Duodenal mucosa (tissue), 2 donors: ENCODE measurements around the gene UBA6.
"Not testable (repeated sequence)": the region's sequence is repeated elsewhere in the genome, so short reads cannot be mapped to it uniquely, and the experiment has no call there.

Experiments
- H3K27ac ChIP-seq: one replicate; pipeline ENCODE4 v1.7.0; 2013; ENCODE audit warnings: low read depth, low read length
- H3K27me3 ChIP-seq, 2 donors: one replicate each; pipeline ENCODE4 v1.7.0; 2013; ENCODE audit warnings: low read length in 2 of 2, control low read depth in 1 of 2; ENCODE audit not compliant: insufficient read depth in 2 of 2, control insufficient read depth in 1 of 2
- H3K36me3 ChIP-seq, 2 donors: one replicate each; pipeline ENCODE4 v1.7.0; 2013; ENCODE audit warnings: low read length in 2 of 2, control low read depth in 1 of 2; ENCODE audit not compliant: insufficient read depth in 2 of 2, control insufficient read depth in 1 of 2
- H3K4me1 ChIP-seq, 2 donors: one replicate each; pipeline ENCODE4 v1.7.0; 2013; ENCODE audit warnings: low read length in 2 of 2, control low read depth in 1 of 2; ENCODE audit not compliant: insufficient read depth in 2 of 2, control insufficient read depth in 1 of 2
- H3K4me3 ChIP-seq, 2 donors: one replicate each; pipeline ENCODE4 v1.7.0; 2013; ENCODE audit warnings: low read length in 2 of 2, low read depth in 1 of 2
- H3K9ac ChIP-seq, 2 donors: one replicate each; pipeline ENCODE4 v1.7.0; 2013; ENCODE audit warnings: low read length in 2 of 2, low read depth in 1 of 2
- H3K9me3 ChIP-seq, 2 donors: one replicate each; pipeline ENCODE4 v1.7.0; 2013; ENCODE audit warnings: low read length in 2 of 2, control low read depth in 1 of 2; ENCODE audit not compliant: control insufficient read depth in 1 of 2

Gene UBA6

DNA sequence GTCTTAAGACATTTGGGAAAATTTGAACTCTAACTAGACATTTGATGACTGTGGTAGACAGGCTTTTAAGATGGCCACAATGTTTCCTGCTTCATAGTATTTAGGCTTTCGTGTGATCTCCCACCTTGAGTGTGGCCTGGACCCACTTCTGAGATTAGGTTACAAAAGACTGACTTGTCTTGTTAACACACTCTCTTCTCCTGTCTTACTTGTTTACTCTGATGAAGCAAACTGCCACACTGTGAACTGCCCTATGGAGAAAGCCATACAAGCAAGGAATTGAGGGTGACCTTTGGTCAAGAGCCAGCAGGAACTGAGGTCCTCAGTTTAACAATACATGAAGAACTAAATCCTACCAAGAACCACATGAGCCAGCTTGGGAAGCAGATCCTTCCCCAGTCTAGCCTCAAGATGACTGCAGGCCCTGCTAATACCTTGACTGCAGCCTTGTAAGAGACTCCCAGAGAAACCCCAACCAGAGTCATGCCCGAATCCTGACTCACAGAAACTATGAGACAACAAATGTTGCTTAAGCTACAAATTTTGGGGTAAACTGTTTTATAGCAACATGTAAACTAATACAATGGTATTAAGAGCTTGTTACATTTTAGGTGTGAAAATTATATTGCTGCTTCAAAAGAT is 20.3 kb downstream of the UBA6 start:
- no peak overlapping the region for H3K9ac ChIP-seq
- no peak overlapping the region for H3K4me3 ChIP-seq
- no peaks in the 10 kb centered on the region for H3K9me3 ChIP-seq
- peaks cover 13 to 22% of the 10 kb centered on the region in 2 donors for H3K36me3 ChIP-seq
- no peak overlapping the region for H3K27ac ChIP-seq
- no peaks in the 10 kb centered on the region for H3K27me3 ChIP-seq
- no peaks in the 10 kb centered on the region for H3K4me1 ChIP-seq

DNA sequence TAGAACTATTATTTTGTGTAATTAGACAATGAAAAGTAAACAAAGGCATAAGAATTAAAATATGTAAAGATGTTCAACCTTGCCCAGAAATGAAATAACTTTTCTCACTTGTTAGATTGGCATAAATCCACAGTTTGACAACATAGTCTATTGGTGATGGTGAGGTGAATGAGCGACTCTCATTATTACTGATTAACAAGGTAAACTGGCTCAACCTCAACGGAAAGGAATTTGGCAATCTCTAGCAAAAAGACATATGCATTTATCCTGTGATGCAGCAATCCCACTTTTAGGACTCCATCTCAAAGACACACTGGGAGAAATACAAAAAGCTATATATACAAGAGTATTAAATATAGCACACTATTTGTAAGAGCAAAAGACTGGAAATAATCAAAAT is 22.3 kb downstream of the UBA6 start:
- H3K4me3 ChIP-seq = no peak overlapping the region
- no peaks in the 10 kb centered on the region for H3K27me3 ChIP-seq
- no peaks in the 10 kb centered on the region for H3K4me1 ChIP-seq
- no peak overlapping the region for H3K9ac ChIP-seq
- no peak overlapping the region for H3K27ac ChIP-seq
- no peaks in the 10 kb centered on the region for H3K9me3 ChIP-seq
- peaks cover 19 to 40% of the 10 kb centered on the region in 2 donors for H3K36me3 ChIP-seq

DNA sequence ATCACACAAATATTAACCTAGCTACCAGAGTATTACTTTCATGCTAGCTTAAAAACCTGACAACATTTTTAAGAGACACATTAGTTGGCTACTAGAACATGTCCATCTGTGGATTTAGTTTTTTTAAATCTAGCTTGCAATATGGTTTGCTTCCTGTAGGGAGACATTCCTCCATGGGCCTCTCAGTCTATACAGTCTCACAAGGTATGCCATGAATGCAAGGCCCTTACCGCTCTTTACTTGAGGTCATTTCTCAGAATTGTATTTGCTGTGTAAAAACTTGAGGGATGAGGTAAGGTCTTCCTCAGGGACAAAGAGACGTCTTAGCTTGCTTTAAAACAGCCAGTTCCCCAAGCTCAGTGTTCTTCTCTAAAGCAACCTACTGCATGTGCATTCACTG is 26.9 kb downstream of the UBA6 start:
- no peaks in the 10 kb centered on the region for H3K27me3 ChIP-seq
- H3K4me3 ChIP-seq = no peak overlapping the region
- H3K9ac ChIP-seq = no peak overlapping the region
- no peak overlapping the region for H3K27ac ChIP-seq
- no peaks in the 10 kb centered on the region for H3K9me3 ChIP-seq
- H3K36me3 ChIP-seq = peaks cover 23 to 63% of the 10 kb centered on the region in 2 donors
- no peaks in the 10 kb centered on the region for H3K4me1 ChIP-seq

DNA sequence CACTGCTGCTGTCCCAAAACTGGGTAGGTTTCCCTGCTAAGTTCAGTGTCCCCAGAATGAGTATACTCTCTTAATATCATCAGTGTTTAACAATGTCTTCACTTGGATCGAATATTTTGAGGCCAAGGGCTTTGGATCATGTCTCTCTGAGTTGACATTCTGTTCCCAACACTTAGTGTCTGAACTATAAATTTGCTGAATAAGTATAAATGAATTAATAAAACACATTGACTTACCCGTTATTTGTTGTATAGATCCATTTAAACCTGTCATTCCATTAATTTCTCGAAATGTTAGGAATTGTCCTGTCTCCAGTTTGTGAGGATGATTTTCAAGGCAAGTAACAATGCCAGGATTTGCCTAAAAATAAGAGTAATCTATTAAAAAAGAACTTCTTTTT is 32.6 kb downstream of the UBA6 start:
- Histone ChIP-seq H3K9ac (no peak overlapping the region), H3K27ac (no peak overlapping the region), H3K4me1 (no peaks in the 10 kb centered on the region), H3K4me3 (no peak overlapping the region), H3K27me3 (no peaks in the 10 kb centered on the region), H3K36me3 (peaks cover 24 to 53% of the 10 kb centered on the region in 2 donors), H3K9me3 (no peaks in the 10 kb centered on the region)

DNA sequence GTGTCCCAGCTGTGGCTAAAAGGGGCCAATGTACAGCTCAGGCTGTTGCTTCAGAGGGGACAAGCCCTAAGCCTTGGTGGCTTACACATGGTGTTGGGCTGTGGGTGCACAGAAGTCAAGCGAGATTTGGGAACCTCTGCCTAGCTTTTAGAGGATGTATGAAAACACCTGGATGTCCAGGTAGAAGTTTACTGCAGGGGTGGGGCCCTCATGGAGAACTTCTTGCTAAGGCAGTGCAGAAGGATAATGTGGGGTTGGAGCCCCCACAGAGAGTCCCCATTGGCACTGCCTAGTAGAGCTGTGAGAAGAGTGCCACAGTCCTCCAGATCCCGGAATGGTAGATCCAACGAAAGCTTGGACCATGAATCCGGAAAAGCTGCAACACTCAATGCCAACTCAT is 40.5 kb downstream of the UBA6 start:
- Histone ChIP-seq H3K36me3 (peaks cover 20 to 53% of the 10 kb centered on the region in 2 donors), H3K27me3 (no peaks in the 10 kb centered on the region), H3K9ac (no peak overlapping the region), H3K4me3 (no peak overlapping the region), H3K4me1 (no peaks in the 10 kb centered on the region), H3K9me3 (peaks cover 8 to 12% of the 10 kb centered on the region in 2 donors), H3K27ac (no peak overlapping the region)

DNA sequence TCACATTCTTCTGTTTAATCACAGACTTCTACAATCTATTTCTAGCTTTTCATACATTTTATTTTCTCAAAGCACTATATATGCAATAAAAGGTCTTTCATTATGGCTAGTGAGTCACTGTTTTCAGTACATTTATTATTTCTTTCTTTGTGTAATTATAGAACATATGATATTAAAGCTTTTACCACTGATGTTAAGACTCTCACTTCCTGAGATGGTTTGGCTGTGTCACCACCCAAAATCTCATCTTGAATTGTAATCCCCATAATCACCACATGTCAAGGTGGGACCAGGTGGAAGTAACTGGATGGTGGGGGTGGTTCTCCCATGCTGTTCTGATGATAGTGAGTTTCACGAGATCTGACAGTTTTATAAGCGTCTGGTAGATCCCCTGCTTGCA is 41.9 kb downstream of the UBA6 start:
- no peak overlapping the region for H3K9ac ChIP-seq
- H3K36me3 ChIP-seq = peaks cover 20 to 53% of the 10 kb centered on the region in 2 donors
- no peak overlapping the region for H3K4me3 ChIP-seq
- no peaks in the 10 kb centered on the region for H3K27me3 ChIP-seq
- H3K9me3 ChIP-seq = peaks cover 8 to 12% of the 10 kb centered on the region in 2 donors
- H3K27ac ChIP-seq = no peak overlapping the region
- no peaks in the 10 kb centered on the region for H3K4me1 ChIP-seq

DNA sequence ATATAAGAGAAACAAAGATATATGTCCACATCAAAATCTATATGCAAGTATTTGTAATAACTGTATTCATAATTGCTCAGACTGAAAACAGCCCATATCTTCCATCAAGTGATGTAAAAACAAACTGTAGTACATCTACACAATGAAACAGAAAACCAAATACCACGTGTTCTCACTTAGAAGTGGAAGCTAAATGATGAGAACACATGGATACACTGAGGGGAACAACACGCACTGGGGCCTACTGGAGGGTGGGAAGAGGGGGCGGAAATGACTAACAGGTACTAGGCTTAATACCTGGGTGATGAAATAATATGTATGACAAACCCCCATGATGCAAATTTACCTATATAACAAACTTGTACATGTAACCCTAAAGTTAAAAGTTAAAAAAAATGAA is 42.7 kb downstream of the UBA6 start:
- no peak overlapping the region for H3K9ac ChIP-seq
- H3K4me1 ChIP-seq = no peaks in the 10 kb centered on the region
- no peak overlapping the region for H3K4me3 ChIP-seq
- no peak overlapping the region for H3K27ac ChIP-seq
- H3K9me3 ChIP-seq = peaks cover 8 to 12% of the 10 kb centered on the region in 2 donors
- no peaks in the 10 kb centered on the region for H3K27me3 ChIP-seq
- peaks cover 16 to 49% of the 10 kb centered on the region in 2 donors for H3K36me3 ChIP-seq

DNA sequence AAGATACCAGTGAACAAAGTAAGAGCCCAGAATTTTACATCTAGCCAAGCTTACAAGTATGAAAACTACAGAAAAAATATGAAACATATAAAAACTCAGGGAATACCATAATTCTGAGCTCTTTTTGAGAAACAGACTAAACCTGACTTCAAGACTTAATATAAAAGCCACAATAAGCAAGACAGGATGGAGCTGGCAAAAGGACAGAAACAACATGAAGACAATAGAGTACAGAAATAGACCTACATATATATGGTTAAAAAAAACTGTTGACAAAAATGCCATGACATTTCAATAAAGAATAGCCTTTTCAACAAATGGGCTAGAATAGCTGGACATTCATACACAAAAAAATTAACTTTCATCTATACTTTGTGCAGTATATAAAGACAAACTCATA is 49.4 kb downstream of the UBA6 start:
- H3K4me3 ChIP-seq = no peak overlapping the region
- peaks cover 3 to 19% of the 10 kb centered on the region in 2 donors for H3K36me3 ChIP-seq
- H3K27ac ChIP-seq = no peak overlapping the region
- H3K4me1 ChIP-seq = no peaks in the 10 kb centered on the region
- H3K9me3 ChIP-seq = no peaks in the 10 kb centered on the region
- H3K9ac ChIP-seq = no peak overlapping the region
- H3K27me3 ChIP-seq = no peaks in the 10 kb centered on the region

DNA sequence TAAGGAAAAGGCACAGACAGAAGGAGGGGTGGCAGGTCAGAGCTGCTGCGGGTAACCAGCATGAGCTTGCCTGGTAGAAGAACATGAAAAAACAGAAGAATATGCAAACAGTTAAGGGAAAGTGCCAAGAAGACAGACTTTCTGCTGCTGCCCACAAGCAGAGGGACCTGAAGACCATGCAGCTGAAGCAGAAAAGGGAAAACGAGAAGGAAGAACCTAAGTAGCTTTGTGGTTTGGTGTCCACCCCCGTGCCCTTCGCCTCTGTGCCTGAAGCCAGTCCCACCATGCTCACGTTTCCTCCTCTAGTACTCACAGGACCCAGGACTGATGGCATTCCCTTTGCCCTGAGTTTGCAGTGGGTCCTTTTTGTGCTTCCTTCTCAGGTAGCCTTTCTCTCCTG is 62.8 kb downstream of the UBA6 start:
- Histone ChIP-seq H3K4me3 (no peak overlapping the region), H3K36me3 (peaks cover 11 to 25% of the 10 kb centered on the region in 2 donors), H3K4me1 (no peaks in the 10 kb centered on the region), H3K9me3 (no peaks in the 10 kb centered on the region), H3K9ac (no peak overlapping the region), H3K27ac (no peak overlapping the region), H3K27me3 (no peaks in the 10 kb centered on the region)

DNA sequence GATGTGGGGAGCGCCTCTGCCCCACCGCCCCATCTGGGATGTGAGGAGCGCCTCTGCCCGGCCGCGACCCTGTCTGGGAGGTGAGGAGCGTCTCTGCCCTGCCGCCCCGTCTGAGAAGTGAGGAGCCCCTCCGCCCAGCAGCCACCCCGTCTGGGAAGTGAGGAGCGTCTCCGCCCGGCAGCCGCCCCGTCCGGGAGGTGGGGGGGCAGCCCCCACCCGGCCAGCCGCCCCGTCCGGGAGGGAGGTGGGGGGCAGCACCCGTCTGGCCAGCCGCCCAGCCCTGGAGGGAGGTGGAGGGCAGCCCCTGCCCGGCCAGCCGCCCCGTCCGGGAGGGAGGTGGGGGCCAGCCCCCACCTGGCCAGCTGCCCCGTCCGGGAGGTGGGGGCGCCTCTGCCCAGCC is 64.0 kb downstream of the UBA6 start:
- H3K9me3 ChIP-seq, H3K27me3 ChIP-seq, H3K9ac ChIP-seq, H3K27ac ChIP-seq, H3K4me1 ChIP-seq, H3K4me3 ChIP-seq: not testable (repeated sequence)
- H3K36me3 ChIP-seq = peaks cover 11 to 32% of the 10 kb centered on the region in 2 donors

DNA sequence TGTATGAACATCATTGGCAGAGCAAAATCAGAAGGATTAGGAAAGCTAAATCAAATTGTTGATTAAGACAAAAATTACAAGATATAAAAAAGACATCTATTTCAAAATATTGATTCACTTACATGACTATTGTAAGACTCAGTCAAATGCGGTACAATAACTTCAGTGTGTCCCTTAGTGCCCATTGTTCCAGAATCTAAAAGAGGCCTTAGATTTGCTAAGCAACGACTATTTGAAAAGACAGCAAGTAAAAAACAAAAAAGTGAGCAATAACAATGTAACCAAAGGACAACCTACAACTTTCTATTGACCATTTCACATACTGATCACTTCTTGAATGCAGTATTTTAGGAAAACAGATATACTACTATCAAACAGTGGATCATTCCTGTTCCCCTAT is 65.6 kb downstream of the UBA6 start:
- no peaks in the 10 kb centered on the region for H3K4me1 ChIP-seq
- no peak overlapping the region for H3K4me3 ChIP-seq
- peaks cover 12 to 36% of the 10 kb centered on the region in 2 donors for H3K36me3 ChIP-seq
- no peaks in the 10 kb centered on the region for H3K27me3 ChIP-seq
- no peak overlapping the region for H3K9ac ChIP-seq
- H3K9me3 ChIP-seq = no peaks in the 10 kb centered on the region
- H3K27ac ChIP-seq = no peak overlapping the region
